Measurements from ENCODE around the gene LHFPL3.

The LHFPL3 gene

DNA sequence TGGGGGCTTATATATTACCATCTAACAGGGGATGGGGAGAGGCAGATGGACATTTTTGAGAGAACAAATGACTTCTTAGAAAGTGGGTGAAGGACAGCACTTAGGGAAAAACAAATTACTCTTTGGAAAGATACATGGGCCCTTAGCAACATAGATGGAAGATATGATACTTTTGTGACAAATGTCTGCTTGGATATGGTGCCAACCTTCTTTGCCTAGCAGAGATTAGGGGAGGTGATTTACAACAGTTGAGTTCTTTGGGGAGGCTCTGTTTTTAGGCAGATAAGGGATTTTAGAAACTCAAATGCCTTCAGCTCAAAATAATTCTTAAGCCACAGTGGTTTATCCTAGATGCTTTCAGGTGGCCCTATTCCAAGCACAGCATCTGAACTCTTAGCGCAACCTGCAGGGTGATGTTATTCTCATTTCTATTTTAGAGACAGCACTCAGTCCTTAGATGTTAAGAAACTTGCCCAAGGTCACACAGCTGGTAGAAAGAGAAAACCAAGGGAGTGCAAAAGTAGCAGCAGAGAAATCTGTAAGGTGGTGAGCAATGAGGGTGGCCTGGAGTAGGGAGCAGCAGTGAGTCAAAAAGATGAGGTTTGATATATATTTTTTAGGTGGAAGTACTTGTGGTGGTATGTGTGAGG is 610.5 kb downstream of the LHFPL3 start:
- peaks cover 2% of the 10 kb centered on the region for H3K36me3 Mint-ChIP-seq
- no peaks in the 10 kb centered on the region for H3K27me3 Mint-ChIP-seq
- H3K9me3 Mint-ChIP-seq (ENCODE audit: low read depth) = no peaks in the 10 kb centered on the region
- peak overlapping the region; percentile 68 for H3K27ac Mint-ChIP-seq
- peaks cover 36% of the 10 kb centered on the region for H3K4me1 Mint-ChIP-seq (ENCODE audit: low read depth)
- H3K4me3 Mint-ChIP-seq = no peak overlapping the region

DNA sequence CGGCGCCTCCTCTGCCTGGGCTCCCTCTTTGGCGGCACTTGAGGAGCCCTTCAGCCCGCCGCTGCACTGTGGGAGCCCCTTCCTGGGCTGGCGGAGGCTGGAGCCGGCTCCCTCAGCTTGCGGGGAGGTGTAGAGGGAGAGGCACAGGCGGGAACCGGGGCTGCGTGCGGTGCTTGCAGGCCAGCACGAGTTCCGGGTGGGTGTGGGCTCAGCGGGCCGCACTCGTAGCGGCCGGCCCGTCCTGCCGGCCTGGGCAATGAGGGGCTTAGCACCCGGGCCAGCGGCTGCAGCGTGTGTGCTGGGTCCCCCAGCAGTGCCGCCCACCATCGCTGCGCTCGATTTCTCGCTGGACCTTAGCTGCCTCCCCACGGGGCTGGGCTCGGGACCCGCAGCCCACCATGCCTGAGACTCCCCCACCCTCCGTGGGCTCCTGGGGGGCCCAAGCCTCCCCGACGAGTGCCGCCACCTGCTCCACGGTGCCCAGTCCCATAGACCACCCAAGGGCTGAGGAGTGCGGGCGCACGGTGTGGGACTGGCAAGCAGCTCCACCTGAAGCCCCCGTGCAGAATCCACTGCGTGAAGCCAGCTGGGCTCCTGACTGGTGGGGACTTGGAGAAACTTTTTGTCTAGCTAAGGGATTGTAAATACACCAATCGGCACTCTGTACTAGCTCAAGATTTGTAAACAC is 611.8 kb downstream of the LHFPL3 start:
- Mint-ChIP-seq H3K4me1 (ENCODE audit: low read depth) (peaks cover 49% of the 10 kb centered on the region), H3K27ac (no peak overlapping the region), H3K27me3 (no peaks in the 10 kb centered on the region), H3K36me3 (peaks cover 2% of the 10 kb centered on the region), H3K9me3 (ENCODE audit: low read depth) (no peaks in the 10 kb centered on the region), H3K4me3 (peak overlapping the region; percentile 88)

DNA sequence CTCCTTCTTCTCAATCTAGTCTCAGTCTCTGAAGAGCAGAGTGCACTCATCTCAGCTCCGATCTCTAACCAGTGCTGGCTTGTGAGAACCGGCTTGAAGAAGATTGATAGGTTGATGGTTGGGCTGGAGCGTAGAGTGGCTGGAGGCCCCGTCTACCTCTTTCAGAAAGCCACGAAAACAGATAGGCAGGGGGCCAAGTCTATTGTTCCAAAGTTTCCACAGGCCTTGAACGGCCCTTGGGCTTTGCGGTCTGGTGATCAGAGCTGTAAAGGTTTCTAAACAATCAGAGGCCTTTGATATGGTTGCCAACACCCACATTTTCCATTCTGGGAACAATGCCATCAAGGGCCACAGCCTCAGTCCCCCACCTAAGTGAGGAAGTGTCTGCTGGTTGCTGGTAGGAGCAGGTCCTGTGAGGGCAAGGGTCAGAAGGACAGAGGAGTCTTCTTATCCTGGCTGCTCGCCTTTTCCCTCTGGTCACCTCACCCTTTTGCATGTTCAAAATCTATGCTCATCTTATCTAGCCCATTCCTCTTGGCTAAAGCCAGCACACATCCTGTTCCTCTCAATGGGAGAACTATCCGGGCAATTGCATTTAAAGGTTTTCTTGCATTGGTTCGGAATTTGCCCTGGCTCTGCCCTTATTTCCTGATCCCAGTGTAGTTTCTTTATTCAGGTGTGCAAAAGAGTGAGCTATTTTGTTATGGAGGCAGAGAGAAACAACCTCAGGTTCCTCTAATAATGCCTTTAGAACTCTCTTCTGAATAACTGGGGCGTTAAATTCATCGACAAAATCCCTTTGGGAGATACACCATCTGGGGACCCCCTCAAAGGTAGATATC is 615.3 kb downstream of the LHFPL3 start:
- H3K4me3 Mint-ChIP-seq = peak overlapping the region; percentile 86
- peaks cover 2% of the 10 kb centered on the region for H3K36me3 Mint-ChIP-seq
- no peaks in the 10 kb centered on the region for H3K27me3 Mint-ChIP-seq
- H3K27ac Mint-ChIP-seq = peak overlapping the region; percentile 99
- H3K9me3 Mint-ChIP-seq (ENCODE audit: low read depth) = no peaks in the 10 kb centered on the region
- H3K4me1 Mint-ChIP-seq (ENCODE audit: low read depth) = peaks cover 61% of the 10 kb centered on the region

DNA sequence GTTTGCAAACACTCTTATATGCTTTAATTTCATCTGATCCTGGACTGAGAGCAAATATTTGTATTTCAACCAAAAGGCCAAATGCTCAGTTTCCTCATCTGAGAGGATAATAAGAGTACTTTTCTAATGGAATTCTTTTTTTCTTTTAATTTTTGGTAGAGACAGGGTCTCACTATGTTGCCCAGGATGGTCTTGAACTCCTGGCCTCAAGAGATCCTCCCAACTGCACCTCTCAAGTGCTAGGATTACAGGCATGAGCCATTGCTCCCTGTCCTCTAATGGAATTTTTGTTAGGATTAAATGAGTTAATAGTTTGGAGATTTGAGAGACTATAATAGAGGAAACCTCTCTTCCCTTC is 617.2 kb downstream of the LHFPL3 start:
- peaks cover 2% of the 10 kb centered on the region for H3K36me3 Mint-ChIP-seq
- H3K4me3 Mint-ChIP-seq = peak overlapping the region; percentile 86
- H3K4me1 Mint-ChIP-seq (ENCODE audit: low read depth) = peaks cover 54% of the 10 kb centered on the region
- H3K9me3 Mint-ChIP-seq (ENCODE audit: low read depth) = no peaks in the 10 kb centered on the region
- H3K27me3 Mint-ChIP-seq = no peaks in the 10 kb centered on the region
- H3K27ac Mint-ChIP-seq = peak overlapping the region; percentile 99

DNA sequence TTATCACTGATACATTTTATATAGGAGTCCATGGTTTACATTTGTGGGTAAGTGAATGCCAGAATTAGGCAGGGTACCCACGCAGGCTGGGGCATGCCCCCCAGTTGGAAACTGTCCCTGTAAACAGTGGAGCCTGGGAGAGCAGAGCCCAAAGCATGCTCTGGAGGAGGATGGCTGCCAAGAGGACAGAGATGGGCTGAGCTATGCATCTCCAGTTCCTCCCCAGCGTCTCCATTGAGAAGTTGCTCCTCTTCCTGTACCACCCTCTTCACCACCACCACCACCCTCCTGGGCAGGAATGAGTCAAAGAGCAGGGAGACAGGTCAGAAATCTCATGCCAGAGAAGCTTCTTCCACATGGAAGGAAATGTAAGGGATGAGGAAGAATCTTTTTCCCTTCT is 617.9 kb downstream of the LHFPL3 start:
- Mint-ChIP-seq H3K36me3 (peaks cover 2% of the 10 kb centered on the region), H3K9me3 (ENCODE audit: low read depth) (no peaks in the 10 kb centered on the region), H3K27me3 (no peaks in the 10 kb centered on the region), H3K27ac (peak overlapping the region; percentile 99), H3K4me3 (no peak overlapping the region), H3K4me1 (ENCODE audit: low read depth) (peaks cover 46% of the 10 kb centered on the region)

DNA sequence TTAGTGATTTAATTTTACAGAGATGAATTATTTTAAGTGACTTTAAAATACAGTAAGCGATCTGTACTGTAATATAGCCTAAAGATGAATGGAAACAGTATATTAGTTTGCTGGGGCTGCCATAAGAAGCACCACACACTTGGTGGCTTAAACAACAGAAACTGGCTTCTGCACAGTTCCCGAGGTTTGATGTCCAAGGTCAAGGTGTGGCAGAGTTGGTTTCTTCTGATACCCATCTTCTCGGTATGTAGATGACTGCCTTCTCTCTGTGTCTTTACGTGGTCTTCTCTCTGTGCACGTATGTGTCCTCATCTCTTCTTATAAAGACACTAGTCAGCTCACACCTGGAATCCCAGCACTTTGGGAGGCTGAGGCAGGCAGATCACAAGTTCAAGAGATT is 621.6 kb downstream of the LHFPL3 start:
- Mint-ChIP-seq H3K36me3 (no peaks in the 10 kb centered on the region), H3K27ac (no peak overlapping the region), H3K9me3 (ENCODE audit: low read depth) (no peaks in the 10 kb centered on the region), H3K27me3 (no peaks in the 10 kb centered on the region), H3K4me1 (ENCODE audit: low read depth) (peaks cover 15% of the 10 kb centered on the region), H3K4me3 (no peak overlapping the region)

DNA sequence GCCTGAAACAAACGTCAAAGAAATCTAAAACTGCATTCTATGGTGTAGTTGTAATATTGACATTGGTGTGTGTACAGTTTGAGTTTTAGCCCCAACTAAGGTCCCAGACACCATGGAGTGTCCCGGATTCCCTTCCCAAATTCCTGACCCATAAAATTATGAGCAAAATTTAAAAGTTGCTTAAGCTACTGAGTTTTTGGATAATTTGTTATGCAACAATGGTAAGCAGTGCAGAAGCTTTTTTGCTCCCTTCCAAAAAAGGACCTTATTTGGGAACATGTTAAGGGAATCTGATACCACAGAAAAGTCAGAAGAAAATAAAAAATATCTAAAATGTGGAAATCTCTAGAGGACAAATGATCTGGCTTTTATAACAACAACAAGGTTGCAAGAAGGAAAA is 622.4 kb downstream of the LHFPL3 start:
- Mint-ChIP-seq H3K36me3 (no peaks in the 10 kb centered on the region), H3K4me1 (ENCODE audit: low read depth) (peaks cover 11% of the 10 kb centered on the region), H3K27me3 (no peaks in the 10 kb centered on the region), H3K9me3 (ENCODE audit: low read depth) (no peaks in the 10 kb centered on the region), H3K27ac (no peak overlapping the region), H3K4me3 (no peak overlapping the region)

DNA sequence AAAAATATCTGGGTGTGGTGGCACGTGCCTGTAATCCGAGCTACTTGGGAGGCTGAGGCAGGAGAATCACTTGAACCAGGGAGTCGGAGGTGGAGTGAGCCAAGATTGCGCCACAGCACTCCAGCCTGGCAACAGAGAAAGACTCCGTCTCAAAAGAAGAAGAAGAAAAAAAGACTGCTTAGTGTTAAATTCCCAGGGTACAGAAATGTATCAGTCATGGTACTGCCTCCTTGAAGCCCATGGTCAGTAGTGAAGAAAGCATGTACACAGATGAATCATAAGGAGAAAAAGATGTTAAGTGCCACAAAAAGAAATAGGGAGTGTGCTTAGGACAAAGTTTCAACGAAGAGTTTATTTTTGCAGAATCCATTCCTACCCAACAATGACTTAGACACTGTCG is 623.1 kb downstream of the LHFPL3 start:
- H3K9me3 Mint-ChIP-seq (ENCODE audit: low read depth) = no peaks in the 10 kb centered on the region
- no peak overlapping the region for H3K27ac Mint-ChIP-seq
- H3K4me3 Mint-ChIP-seq = no peak overlapping the region
- H3K36me3 Mint-ChIP-seq = no peaks in the 10 kb centered on the region
- H3K4me1 Mint-ChIP-seq (ENCODE audit: low read depth) = peaks cover 9% of the 10 kb centered on the region
- H3K27me3 Mint-ChIP-seq = no peaks in the 10 kb centered on the region

DNA sequence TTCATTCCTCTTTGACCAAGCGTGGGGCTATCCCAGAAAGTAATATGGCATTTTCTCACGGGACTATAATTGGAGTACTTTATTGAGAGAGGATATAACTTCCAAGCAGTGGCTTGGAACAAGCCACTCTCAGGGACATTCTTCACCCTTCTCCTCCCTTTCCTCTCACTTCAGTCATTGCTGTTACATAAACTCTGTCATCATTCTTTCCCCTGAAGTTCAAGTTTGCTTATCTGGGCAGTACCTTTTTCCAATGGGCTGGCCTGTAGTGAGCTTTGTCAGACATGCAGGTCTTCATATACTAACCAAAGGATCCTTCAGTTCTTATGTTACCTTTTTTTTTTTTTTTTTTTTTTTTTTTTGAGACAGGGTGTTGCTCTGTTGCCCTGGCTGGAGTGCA is 626.9 kb downstream of the LHFPL3 start:
- Mint-ChIP-seq H3K4me3 (no peak overlapping the region), H3K36me3 (no peaks in the 10 kb centered on the region), H3K4me1 (ENCODE audit: low read depth) (peaks cover 16% of the 10 kb centered on the region), H3K27me3 (no peaks in the 10 kb centered on the region), H3K27ac (no peak overlapping the region), H3K9me3 (ENCODE audit: low read depth) (no peaks in the 10 kb centered on the region)

Measured in activated naive CD8-positive, alpha-beta T cell (primary cell).